Sigmoid colon (tissue), 4 donors: ENCODE data around the gene CCNC.

Source experiments
- POLR2AphosphoS5 ChIP-seq, 4 donors: sonication (generic); formaldehyde crosslinking; IDR thresholded peaks; one replicate each; pipeline ENCODE4 v1.6.1; 2017; ENCODE audit warnings: antibody characterized with exemption in 4 of 4
- TF ChIP-seq, protein P1 (sequence below), 4 experiments: fragments of 450-650 bp in 3 of 4; fragments of 200-600 bp in 1 of 4; IDR thresholded peaks; one replicate each; pipeline ENCODE4 v1.5.1; 2016 to 2019; ENCODE audit warnings: antibody characterized with exemption in 4 of 4, mild to moderate bottlenecking in 3 of 4, moderate library complexity in 2 of 4

DNA sequence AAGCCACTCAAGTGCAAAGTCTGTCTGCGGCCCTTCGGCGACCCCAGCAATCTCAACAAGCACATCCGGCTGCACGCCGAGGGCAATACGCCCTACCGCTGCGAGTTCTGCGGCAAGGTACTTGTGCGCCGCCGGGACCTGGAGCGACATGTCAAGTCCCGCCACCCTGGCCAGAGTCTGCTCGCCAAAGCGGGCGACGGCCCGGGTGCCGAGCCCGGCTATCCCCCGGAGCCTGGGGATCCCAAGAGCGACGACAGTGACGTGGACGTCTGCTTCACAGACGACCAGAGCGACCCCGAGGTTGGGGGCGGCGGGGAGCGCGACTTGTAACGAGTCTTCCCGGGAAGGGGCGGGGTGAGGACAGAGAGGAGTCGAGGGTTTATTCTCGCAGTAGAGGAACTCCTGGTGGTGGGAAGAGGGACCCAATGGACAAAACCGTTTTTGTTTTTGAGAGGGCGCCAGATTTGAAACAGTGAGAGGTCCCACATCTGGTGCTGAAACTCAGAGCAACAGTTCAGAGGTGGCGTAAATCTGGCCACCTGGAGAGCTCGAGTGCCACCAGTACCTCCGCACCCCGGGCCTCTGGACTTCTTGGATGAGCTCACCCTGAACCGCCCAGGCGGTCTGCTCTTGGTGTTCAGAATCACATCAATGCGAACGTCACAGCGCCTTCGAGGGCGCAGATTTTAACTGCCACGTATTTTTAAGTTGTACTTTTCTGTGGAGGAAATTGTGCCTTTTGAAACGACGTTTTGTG lies 46.1 kb upstream of the CCNC start:
- TF ChIP-seq, protein P1, sequence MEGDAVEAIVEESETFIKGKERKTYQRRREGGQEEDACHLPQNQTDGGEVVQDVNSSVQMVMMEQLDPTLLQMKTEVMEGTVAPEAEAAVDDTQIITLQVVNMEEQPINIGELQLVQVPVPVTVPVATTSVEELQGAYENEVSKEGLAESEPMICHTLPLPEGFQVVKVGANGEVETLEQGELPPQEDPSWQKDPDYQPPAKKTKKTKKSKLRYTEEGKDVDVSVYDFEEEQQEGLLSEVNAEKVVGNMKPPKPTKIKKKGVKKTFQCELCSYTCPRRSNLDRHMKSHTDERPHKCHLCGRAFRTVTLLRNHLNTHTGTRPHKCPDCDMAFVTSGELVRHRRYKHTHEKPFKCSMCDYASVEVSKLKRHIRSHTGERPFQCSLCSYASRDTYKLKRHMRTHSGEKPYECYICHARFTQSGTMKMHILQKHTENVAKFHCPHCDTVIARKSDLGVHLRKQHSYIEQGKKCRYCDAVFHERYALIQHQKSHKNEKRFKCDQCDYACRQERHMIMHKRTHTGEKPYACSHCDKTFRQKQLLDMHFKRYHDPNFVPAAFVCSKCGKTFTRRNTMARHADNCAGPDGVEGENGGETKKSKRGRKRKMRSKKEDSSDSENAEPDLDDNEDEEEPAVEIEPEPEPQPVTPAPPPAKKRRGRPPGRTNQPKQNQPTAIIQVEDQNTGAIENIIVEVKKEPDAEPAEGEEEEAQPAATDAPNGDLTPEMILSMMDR (IDR thresholded peaks at IDR 0.05), result no peak
- no peak for TF ChIP-seq POLR2AphosphoS5 (IDR thresholded peaks at IDR 0.05)
